ENCODE results near the gene DNAH17.
A peak's percentile ranks its signal among the peaks of the same experiment; 100 is the strongest.

DNAH17 gene

GRCh38 chr17:78497115-78497540 lies 80.1 kb downstream of the DNAH17 start:
- H3K4me1 ChIP-seq (ENCODE audit: control insufficient read depth, low read length) = no peaks in the 10 kb centered on the region
- no peaks in the 10 kb centered on the region for H3K36me3 ChIP-seq (ENCODE audit: control insufficient read depth, low read length)
- H3K4me3 ChIP-seq (ENCODE audit: low read length) = no peak overlapping the region
- H4K20me1 ChIP-seq (ENCODE audit: control insufficient read depth, insufficient read depth, low read depth, low read length) = no peaks in the 10 kb centered on the region
- no peaks in the 10 kb centered on the region for H3K27me3 ChIP-seq (ENCODE audit: control insufficient read depth, low read length)
- H3K79me2 ChIP-seq (ENCODE audit: control insufficient read depth, low read length) = no peaks in the 10 kb centered on the region
- H3K27ac ChIP-seq (ENCODE audit: low read depth, low read length) = no peak overlapping the region
- H3F3A ChIP-seq (ENCODE audit: control insufficient read depth, insufficient read depth) = no peaks in the 10 kb centered on the region
- H3K9me2 ChIP-seq (replicated peaks; ENCODE audit: control insufficient read depth, low read length) = no peaks in the 10 kb centered on the region
- no peaks in the 10 kb centered on the region for H3K9me3 ChIP-seq (ENCODE audit: control insufficient read depth, insufficient read depth, low read length)
- H3K4me2 ChIP-seq (ENCODE audit: low read length) = no peak overlapping the region
- TF ChIP-seq EZH2phosphoT487 (IDR thresholded peaks at IDR 0.05; ENCODE audit: borderline replicate concordance, low read length) (no peak), CTCF (IDR thresholded peaks at IDR 0.05; ENCODE audit: low read depth, low read length, poor library complexity, severe bottlenecking) (peak; percentile 63)

GRCh38 chr17:78496311-78496710 lies 80.9 kb downstream of the DNAH17 start:
- no peaks in the 10 kb centered on the region for H3K9me3 ChIP-seq (ENCODE audit: control insufficient read depth, insufficient read depth, low read length)
- H3K27me3 ChIP-seq (ENCODE audit: control insufficient read depth, low read length) = no peaks in the 10 kb centered on the region
- H3K27ac ChIP-seq (ENCODE audit: low read depth, low read length) = no peak overlapping the region
- H3F3A ChIP-seq (ENCODE audit: control insufficient read depth, insufficient read depth) = no peaks in the 10 kb centered on the region
- no peak overlapping the region for H3K4me2 ChIP-seq (ENCODE audit: low read length)
- H3K9me2 ChIP-seq (replicated peaks; ENCODE audit: control insufficient read depth, low read length) = no peaks in the 10 kb centered on the region
- TF ChIP-seq EZH2phosphoT487 (IDR thresholded peaks at IDR 0.05; ENCODE audit: borderline replicate concordance, low read length) (no peak), CTCF (IDR thresholded peaks at IDR 0.05; ENCODE audit: low read depth, low read length, poor library complexity, severe bottlenecking) (no peak)
- H3K79me2 ChIP-seq (ENCODE audit: control insufficient read depth, low read length) = no peaks in the 10 kb centered on the region
- no peaks in the 10 kb centered on the region for H4K20me1 ChIP-seq (ENCODE audit: control insufficient read depth, insufficient read depth, low read depth, low read length)
- no peaks in the 10 kb centered on the region for H3K4me1 ChIP-seq (ENCODE audit: control insufficient read depth, low read length)
- no peak overlapping the region for H3K4me3 ChIP-seq (ENCODE audit: low read length)
- H3K36me3 ChIP-seq (ENCODE audit: control insufficient read depth, low read length) = no peaks in the 10 kb centered on the region

DNA sequence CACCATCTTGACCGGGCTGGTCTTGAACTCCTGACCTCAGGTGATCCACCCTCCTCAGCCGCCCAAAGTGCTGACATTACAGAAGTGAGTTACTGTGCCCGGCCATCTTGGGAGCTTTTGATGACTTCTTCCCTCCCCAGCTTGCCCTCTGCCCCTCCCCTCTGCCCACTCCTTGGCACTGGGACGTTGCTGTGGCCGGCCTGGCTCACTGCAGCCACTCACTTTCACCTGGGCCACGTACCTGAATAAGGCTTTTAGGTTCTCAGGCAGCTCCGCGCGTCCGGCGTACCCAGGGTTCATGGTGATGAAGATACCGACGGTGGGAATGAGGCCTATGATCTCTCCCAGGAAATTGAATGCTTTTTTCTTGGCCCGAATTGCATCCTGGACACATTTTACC lies 81.6 kb downstream of the DNAH17 start:
- H3K9me2 ChIP-seq (replicated peaks; ENCODE audit: control insufficient read depth, low read length) = no peaks in the 10 kb centered on the region
- no peaks in the 10 kb centered on the region for H4K20me1 ChIP-seq (ENCODE audit: control insufficient read depth, insufficient read depth, low read depth, low read length)
- H3K79me2 ChIP-seq (ENCODE audit: control insufficient read depth, low read length) = no peaks in the 10 kb centered on the region
- no peaks in the 10 kb centered on the region for H3F3A ChIP-seq (ENCODE audit: control insufficient read depth, insufficient read depth)
- no peaks in the 10 kb centered on the region for H3K27me3 ChIP-seq (ENCODE audit: control insufficient read depth, low read length)
- H3K4me2 ChIP-seq (ENCODE audit: low read length) = no peak overlapping the region
- no peak overlapping the region for H3K4me3 ChIP-seq (ENCODE audit: low read length)
- no peaks in the 10 kb centered on the region for H3K36me3 ChIP-seq (ENCODE audit: control insufficient read depth, low read length)
- no peak overlapping the region for H3K27ac ChIP-seq (ENCODE audit: low read depth, low read length)
- no peak for TF ChIP-seq CTCF (IDR thresholded peaks at IDR 0.05; ENCODE audit: low read depth, low read length, poor library complexity, severe bottlenecking)
- TF ChIP-seq EZH2phosphoT487 (IDR thresholded peaks at IDR 0.05; ENCODE audit: borderline replicate concordance, low read length) = no peak
- no peaks in the 10 kb centered on the region for H3K4me1 ChIP-seq (ENCODE audit: control insufficient read depth, low read length)
- H3K9me3 ChIP-seq (ENCODE audit: control insufficient read depth, insufficient read depth, low read length) = no peaks in the 10 kb centered on the region

Measured in DOHH2 (cell line).